KBM-7 (cell line): ENCODE data around the gene BUD13.
"Not testable (repeated sequence)": the region's sequence is repeated elsewhere in the genome, so short reads cannot be mapped to it uniquely, and the experiment has no call there.

ENCODE experiments used
- DNase-seq: peaks from one replicate; pipeline ENCODE4 v3.0.0-alpha.2; 2015
- in situ Hi-C: fragments of 300-500 bp; cut with MboI; formaldehyde crosslinking; loops from 2 replicates; pipeline ENCODE4 v1.14.3; 2020; ENCODE audit warnings: low sequenced_read_pairs, low pct_unique_long_range_greater_than_20kb, mixed read lengths

The BUD13 gene, protein sequence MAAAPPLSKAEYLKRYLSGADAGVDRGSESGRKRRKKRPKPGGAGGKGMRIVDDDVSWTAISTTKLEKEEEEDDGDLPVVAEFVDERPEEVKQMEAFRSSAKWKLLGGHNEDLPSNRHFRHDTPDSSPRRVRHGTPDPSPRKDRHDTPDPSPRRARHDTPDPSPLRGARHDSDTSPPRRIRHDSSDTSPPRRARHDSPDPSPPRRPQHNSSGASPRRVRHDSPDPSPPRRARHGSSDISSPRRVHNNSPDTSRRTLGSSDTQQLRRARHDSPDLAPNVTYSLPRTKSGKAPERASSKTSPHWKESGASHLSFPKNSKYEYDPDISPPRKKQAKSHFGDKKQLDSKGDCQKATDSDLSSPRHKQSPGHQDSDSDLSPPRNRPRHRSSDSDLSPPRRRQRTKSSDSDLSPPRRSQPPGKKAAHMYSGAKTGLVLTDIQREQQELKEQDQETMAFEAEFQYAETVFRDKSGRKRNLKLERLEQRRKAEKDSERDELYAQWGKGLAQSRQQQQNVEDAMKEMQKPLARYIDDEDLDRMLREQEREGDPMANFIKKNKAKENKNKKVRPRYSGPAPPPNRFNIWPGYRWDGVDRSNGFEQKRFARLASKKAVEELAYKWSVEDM

DNA sequence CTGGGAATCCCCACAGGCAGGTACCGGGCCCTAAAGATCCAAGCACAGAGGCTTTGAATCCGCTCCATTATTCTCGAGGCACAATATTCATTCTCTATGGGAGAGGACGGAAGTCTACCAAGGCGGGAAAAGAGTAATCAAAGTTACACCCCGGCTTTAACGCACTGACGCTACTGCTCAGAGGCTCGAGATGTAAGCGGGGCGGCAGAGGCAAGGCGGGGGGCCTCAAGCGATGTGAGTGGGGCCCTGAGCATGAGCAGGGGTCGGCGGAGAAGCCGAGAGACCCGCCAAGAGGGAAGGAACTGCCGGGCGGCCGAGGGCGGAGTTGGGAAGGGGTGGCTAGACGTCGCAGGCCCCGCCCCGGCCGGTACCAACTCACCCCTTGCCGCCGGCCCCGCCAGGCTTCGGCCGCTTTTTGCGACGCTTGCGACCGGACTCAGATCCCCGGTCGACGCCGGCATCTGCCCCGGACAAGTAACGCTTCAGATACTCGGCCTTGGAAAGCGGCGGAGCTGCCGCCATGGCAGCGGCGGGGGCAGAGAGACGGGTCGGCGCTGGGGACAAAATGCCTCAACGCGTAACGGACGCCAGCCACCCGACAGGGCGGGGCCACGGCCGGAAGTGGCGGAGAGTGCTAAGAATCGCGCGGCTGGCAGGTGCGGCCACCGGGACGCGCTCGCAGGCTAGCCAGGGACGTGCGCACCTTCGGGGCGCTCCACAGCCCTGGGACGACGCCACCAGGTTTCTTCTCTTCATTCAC lies at the start of gene BUD13:
BUD13 (minus strand) TSS at position 545 of the 760 bp plus-strand sequence; CDS start at position 522, 23 bp downstream.
- peak; percentile 90 for DNase-seq
- in situ Hi-C loops, result no loop called here

DNA sequence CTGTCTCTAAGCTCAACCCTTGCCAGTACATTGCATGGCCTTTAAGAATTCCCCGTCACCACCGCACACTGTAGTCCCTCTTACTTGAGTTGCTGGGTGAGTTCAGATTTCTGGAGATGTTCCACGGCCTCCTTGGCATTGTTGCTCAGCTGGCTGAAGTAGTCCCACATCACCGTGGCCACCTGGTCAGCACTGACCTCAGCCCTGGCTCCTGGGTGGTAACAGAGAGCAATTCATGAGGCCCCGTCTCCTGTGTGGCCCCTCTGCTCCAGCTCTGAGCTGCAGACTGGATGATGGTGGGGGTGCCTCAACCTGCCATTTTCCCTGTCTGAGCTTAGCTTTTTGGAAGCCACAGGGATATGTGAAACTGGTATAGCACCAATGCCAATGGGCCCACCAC lies 49.8 kb upstream of the BUD13 start:
- in situ Hi-C loops, result no loop called here
- no peak for DNase-seq

DNA sequence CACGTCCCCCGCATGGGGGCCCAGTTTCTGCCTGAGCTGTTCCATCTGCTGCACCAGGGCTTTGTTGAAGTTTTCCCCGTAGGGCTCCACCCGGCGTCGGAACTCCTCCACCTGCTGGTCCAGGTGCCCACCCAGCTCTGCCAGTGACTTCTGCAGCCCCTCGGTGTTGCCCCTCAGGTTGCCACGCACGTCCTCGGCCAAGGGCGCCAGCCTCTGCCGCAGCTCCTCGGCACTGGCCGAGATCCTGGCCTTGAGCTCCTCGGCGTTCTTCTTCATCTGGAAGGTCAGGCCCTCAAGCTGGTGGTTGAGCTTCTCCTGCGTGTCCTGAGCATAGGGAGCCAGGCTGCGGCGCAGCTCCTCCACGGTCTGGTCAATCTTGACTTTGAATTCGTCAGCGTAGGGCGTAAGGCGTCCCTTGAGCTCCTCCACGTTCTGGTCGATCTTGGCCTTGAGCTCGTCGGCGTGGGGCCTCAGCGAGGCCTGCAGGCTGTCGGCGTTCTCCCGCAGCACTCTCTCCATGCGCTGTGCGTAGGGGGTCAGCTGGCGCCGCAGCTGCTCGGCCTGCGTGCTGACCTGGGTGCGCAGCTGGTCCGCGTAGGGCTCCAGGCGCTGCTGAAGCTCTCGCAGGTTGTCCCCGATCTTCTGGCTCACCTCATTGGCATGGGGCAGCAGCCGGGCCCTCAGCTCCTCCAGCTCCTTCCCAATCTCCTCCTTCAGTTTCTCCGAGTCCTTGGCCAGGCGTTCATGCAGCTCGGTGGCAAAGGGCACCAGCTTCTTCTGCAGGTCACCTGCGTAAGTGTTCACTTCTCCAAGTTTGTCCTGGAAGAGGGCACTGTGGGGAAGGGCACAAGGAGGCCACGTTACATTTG lies 48.5 kb upstream of the BUD13 start:
- in situ Hi-C loops, result no loop called here
- DNase-seq, result no peak

DNA sequence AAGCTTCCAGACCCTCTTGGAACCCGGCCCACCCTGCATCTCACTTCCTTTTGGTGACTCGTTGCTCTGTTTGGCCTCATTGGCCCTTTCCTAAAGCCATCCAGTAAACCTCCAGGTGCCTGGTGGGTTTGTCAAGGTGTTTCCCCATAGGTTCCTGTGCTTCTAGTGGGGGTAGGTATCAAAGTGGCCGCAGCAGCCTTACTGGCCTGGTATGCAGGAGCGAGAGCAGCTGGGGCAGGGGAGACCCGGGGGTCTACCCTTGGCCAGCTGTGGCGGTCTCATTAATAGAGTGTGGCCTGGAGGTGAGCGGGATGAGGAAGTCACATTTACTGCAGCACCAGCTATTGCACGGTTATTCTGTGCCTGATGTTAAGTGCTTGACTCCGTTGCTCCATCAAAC lies 46.3 kb upstream of the BUD13 start:
- DNase-seq, result no peak
- in situ Hi-C loops, result no loop called here

DNA sequence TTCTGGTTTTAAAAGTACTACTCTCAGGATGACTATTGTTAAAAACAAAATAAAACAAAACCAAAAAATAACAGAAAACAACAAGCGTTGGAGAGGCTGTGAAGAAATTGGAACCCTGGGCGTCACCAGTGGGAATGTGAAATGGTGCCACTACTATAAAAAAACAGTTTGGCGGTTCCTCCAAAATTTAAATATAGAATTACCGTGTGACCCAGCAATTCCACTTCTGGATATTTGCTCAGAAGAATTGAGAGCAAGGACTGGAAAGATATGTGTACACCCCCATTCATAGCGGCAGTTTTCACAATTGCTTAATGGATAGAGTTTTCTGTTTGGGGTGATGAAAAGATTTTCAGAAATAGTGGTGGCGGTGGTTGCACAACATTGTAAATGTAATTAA lies 41.7 kb upstream of the BUD13 start:
- DNase-seq, result no peak
- in situ Hi-C loops, result no loop called here

DNA sequence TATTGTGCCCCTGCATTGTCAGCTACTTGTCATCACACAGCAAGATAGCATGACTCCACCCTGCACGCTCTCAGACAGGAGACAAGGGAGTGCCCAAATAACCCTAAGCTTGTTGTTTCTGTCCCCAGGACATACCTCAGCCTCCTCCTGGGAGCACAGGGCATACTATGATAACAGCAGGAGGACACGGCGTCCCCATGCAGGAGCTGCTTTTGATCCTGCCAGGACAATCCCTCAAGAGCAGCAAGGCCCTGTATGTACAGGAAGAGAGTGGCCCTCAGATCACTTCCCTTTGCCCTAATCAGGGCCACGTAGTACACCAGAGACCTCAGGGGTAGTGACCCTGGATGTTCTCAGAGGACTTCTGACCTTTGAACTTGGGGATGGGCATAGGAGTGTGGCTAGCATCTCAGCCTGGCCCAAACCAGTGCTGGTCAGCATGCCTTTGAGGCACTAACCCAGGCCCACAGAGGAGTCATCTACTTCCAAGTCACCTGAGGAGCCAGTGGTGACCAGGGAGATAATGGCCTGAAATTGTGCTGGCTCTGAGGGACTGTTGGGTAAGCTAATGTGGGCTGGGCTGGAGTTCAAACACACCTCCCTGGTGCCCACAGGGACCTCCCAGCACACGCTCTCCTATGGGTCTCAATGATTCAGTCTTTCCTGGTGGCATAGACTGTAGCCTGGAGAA lies 41.1 kb upstream of the BUD13 start:
- no peak for DNase-seq
- in situ Hi-C loops, result no loop called here

DNA sequence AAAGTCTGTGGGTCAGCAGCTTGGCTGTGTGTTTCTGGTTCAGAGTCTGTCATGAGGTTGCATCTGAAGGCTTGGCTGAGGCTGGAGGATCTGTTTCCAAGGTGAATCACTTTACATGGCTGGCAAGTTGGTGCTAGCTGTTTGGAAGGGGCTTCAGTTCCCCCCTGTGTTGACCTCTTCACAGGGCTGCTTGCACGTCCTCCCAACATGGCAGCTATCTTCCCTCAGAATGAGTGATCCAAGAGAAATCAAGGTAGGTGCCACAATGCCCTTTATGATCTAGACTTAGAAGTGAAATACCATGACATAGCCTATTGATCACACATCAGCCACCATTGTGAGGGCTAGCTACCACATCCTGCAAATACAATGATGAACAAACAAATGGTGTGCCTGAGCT lies 40.4 kb upstream of the BUD13 start:
- in situ Hi-C loops, result no loop called here
- DNase-seq, result no peak

DNA sequence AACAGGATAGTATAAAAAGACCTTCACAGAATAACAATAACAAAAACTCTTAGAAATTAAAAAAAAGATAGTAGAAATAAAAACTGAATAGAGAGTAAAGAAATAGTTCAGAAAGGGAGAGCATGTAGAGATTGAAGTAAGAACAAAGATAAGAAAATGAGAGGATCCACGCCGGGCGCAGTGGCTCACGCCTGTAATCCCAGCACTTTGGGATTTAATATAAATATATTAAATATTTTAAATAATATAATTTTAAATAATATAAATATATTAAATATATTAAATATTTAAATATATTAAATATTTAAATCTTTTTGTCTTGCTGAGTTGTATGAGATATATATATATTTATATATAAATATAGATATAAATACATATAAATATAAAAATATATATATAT lies 39.3 kb upstream of the BUD13 start:
- DNase-seq, result no peak
- in situ Hi-C loops, result no loop called here

DNA sequence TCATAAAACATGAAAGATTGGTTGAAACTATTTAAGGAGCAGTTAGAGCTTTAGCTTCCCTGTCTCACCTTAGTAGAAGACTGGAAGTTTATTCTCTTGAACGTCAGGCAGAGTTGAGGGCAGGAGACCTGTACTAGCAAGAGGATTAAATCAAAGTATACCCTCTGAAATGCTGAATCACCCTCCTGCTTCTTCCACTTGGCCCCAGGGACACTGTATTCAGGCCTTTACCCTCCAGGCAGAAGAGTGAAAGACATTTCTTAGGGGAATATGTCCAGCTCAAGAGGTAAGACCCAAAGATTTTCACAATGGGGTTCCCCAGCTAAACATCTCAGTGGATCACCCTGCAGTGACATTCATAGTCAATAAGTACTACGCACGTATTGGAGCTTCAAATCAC lies 38.4 kb upstream of the BUD13 start:
- DNase-seq, result no peak
- in situ Hi-C loops, result no loop called here

DNA sequence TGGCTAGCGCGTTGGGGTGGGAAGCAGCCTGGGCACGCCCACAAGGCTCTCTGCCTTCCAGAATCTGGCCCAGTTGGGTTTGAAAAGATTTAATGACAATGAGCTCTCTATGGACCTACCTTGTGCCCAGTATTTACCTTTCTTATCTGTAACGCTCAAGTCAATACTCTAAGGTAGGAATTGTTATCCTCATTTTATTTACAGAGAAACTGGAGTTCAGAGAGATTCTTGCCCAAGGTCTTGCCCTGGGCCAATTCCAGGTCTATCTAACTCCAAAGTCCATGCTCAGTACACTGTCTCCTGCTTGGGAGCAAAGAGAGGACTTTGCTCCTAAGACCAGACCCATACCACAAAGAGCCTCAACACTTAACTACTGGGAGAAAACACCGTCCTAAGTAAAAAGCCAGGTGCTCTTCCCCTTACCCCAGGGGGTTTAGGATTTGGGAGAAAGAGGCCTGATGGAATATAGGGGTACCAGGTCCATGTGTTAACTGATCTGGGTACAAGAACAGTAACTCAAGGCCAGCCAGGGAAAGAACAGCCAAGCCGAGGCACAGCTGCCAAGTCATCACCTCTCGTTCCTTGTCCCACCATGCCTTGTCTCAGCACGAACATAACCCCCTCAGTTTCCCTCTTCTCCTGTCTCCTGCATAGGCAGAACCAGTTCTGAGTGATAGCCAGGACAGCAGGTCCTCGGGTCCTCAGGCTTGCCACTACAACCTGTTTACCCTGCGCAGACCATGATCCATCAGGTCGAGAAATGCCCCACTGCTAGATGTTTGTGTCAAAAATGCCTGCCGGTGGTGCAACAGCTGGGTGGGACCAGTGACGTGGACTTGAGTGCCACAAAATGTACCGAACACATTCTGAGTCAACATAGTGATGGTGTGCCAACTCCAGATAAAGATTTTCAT lies 35.7 kb upstream of the BUD13 start:
- DNase-seq, result no peak
- in situ Hi-C loops, result no loop called here

DNA sequence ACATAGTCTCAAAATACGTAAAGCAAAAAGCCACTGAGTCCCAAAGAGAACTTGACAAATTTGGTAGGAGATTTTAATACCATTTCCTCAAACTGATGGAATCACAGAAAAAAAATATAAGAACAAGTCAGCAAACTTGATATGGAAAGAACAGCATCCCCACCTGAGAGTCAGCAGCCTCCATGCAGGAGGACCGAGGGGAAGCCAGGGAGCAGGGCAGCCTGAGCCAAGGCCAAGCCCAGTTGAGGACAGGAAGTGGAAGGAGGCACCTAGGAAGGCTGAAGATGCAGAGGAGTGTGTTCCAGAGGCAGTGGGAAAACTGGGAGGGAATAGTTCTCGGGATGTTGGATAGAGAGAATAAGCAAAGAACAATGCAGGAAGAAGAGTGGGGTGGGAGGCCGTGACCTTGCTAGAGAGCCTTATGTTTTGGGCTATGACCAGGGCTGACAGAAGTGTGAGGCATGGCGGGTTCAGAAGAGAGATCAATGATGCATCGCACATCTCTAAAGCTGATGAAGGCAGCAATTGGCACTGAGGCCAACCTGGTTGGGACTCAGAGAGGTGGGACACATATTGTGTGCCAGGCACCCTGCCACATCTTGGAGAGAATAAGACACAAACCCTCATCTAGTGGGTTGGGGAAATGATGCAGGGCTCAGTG lies 34.9 kb upstream of the BUD13 start:
- in situ Hi-C loops, result no loop called here
- DNase-seq, result no peak

DNA sequence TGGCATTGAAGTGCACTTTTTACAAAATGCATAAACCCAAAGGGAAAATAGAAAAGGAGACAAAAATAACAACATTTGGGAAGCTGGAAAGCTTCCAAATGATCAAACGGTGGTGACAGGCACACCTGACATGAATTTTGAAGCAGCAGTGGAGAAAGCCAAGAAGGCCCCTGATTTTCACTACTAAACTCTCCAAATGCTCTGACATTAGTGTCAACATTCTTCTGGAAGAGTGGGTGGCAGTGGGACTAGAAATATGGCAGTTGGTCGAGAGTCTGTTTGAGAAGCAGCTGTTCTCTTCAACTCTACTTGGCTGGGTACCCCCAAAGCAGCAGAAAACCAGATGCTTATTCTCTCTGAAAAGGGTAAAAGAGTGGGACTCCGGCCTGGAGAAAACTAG lies 31.2 kb upstream of the BUD13 start:
- DNase-seq, result no peak
- in situ Hi-C loops, result no loop called here

DNA sequence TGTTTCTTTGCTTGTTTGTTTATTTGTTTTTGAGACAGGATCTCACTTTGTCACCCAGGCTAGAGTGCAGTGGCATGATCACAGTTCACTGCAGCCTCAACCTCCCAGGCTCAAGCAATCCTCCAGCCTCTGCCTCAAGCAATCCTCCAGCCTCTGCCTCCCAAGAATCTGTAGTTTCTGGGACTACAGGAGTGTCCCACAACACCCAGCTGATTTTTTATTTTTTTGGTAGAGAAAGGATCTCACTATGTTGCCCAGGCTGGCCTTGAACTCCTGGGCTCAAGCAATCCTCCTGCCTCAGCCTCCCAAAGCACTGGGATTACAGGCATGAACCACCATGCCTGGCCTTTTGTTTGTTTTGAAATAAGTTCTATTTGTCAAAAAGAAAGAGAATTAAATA lies 28.9 kb upstream of the BUD13 start:
- in situ Hi-C loops, result not testable (repeated sequence)

DNA sequence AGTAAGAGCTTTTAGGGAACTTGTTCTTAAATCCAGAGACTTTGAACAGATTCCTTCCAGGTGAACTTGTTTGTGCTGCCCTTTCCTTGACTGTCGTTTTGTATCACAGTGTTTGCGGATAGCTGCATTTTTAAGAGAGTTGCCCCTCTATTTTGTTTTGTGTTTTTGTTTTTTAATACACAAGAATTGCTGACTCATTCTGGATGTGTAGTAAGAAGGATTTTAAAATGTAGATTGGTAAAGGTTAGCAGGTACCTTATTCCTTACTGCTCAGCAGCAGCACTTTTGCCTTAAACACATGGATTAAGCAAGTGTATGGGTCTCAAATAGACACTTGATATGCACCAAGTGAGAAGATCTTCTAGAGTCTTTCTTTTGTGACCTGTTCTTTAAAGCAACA lies 27.8 kb upstream of the BUD13 start:
- no peak for DNase-seq
- in situ Hi-C loops, result no loop called here

More for the DNA sequence above, 28.9 kb upstream of the BUD13 start:
- not testable (repeated sequence) for DNase-seq

DNA sequence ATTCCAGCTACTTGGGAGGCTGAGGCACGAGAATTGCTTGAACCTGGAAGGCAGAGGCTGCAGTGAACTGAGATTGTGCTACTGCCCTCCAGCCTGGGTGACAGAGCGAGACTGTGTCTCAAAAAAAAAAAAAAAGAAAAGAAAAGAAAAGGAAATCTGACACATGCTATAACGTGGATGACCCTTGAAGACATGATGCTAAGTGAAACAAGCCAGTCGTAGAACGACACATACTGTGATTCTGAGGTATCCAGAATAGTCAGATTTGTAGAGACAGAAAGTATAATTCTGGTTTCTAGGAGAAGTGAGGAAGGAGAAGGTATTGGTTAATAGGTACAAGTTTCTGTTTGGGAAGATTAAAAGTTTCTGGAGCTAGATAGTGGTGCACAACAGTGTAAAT lies 25.6 kb upstream of the BUD13 start:
- no peak for DNase-seq
- in situ Hi-C loops, result no loop called here

DNA sequence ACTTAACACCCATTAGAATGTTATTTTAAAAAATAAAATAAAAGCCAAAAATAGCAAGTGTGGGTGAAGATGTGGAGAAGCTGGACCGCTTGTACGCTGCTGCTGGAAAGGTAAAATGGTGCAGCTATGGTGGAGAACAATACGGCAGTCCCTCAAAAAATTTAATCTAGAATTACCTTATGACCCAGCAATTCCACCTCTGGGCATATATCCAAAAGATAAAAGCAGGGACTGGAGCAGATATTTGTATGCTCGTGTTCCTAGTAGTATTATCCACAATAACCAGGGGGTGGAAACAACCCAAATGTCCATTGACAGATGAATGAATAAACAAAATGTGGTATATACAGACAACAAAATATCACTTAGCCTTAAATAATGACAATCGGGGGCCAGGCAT lies 25.0 kb upstream of the BUD13 start:
- in situ Hi-C loops, result no loop called here
- no peak for DNase-seq

DNA sequence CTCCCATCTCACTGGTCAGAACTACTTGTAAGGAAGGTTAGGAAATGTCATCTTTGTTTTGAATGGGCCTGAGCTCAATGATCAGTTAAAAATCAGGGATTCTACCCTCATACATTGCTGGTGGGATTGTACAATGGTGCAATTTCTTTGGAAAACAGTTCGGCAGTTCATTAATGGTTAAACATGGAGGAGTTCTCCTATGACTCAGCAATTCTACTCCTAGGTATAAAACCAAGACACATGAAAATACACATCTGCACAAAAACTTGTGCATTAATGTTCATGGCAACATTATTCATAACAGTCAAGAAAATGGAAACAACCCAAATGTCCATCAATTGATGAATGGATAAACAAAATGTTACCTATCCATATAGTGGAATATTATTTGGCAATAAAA lies 23.8 kb upstream of the BUD13 start:
- no peak for DNase-seq
- in situ Hi-C loops, result no loop called here
